Caki2 (cell line): ENCODE results near the gene ZNF850. TPM values are rescaled to one million over a fixed set of nuclear protein-coding genes. Genes with fewer than 3 reads are reported as not detected.
A peak's percentile ranks its signal among the peaks of the same experiment; 100 is the strongest.
"Not testable (repeated sequence)": the region's sequence is repeated elsewhere in the genome, so short reads cannot be mapped to it uniquely, and the experiment has no call there.

ENCODE experiments used
- DNase-seq: peaks from one replicate; pipeline ENCODE4 v3.0.0-alpha.2; 2015; ENCODE audit warnings: low read depth
- in situ Hi-C: cut with HindIII; loops from 2 replicates; pipeline ENCODE4 v1.10.0; 2016; ENCODE audit warnings: low sequenced_read_pairs, low pct_unique_long_range_greater_than_20kb, mixed read lengths
- total RNA-seq: library from RNA; depleted of rRNA; stranded (reverse); fragments of >200 nt; shearing (Covaris generic); gene quantifications from 2 replicates; pipeline ENCODE4 v1.2.3, GENCODE V29; 2014; ENCODE audit warnings: low replicate concordance; rRNA removed

Gene ZNF850
- total RNA-seq, result 14.2 and 22.3 TPM in 2 replicates

GRCh38 chr19:36772311-36773222 is at the start of gene ZNF850:
TSS of gene ZNF850 (minus strand) at chr19:36772807. CDS start at chr19:36762606, 10,201 bp downstream.
- in situ Hi-C loops, result no loop called here
- peak; percentile 97 for DNase-seq

DNA sequence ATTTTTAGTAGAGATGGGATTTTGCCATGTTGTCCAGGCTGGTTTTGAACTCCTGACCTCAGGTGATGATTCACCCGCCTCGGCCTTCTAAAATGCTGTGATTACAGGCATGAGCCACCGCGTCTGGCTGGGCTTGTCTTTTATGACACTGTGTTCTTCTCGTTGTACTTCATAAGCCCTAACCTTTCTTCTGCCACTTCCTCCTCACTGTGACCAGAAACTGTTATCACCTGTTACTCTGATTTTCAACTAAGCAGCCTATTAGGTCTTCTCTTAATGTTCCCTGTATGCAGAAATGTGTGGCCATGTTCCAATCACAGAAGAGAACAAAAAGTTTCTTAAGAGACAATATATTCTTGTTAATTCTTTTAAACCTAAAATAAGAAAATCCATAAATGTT is 49.2 kb upstream of the ZNF850 start:
- no peak for DNase-seq
- in situ Hi-C loops, result no loop called here

DNA sequence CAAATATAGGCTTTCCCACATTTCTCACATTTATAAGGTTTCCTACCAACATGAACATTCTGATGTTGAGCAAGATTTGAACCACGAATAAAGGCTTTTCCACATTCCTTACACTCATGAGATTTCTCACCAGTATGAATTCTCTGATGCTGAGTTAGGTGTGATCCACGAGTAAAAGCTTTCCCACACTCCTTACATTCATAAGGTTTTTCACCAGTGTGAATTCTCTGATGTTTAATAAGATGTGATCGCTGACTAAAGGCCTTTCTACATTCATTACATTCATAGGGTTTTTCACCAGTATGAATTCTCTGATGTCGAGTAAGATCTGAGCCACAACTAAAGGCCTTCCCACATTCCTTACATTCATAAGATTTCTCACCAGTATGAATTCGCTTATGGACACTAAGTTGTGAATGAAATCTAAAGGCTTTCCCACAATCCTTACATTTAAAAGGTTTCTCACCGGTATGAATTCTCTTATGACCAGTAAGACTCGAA is 46.6 kb upstream of the ZNF850 start:
- in situ Hi-C loops, result no loop called here
- DNase-seq, result peak; percentile 25

- DNase-seq, result no peak
- in situ Hi-C loops, result no loop called here
Observed at GRCh38 chr19:36807029-36807428, 34.4 kb upstream of the ZNF850 start.

- no peak for DNase-seq
- in situ Hi-C loops, result no loop called here
Observed at GRCh38 chr19:36805364-36805763, 32.8 kb upstream of the ZNF850 start.

DNA sequence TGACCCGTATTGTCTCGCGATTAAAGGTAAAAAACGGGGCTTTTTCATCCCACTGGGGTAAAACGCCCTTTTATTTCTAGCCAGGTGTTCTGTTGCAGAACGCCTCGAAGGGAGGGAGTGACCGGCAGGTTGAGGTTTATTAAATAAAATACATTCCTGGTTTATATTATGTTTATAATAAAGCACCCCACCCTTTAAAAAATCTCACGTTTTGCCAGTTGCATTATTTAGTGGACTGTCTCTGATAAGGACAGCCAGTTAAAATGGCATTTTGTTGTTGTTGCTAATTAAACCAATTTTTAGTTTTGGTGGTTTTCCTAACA is 25.1 kb upstream of the ZNF850 start:
- in situ Hi-C loops, result no loop called here

DNA sequence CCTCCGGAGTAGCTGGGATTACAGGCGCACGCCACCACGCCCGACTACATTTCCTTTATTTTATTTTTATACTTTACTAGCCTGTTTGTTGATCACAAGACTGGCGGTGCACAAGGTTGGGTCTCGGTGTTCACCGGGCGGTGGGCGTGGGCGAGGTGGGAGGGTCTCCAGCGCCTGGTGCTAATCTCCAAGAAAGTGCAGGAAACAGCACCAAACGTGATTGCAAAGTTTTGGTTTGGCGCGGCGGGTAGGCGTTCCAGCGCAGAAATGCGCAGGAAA is 24.0 kb upstream of the ZNF850 start:
- in situ Hi-C loops, result no loop called here
- DNase-seq, result no peak

More for the DNA sequence above, 25.1 kb upstream of the ZNF850 start:
- no peak for DNase-seq

GRCh38 chr19:36791420-36792141 is 19.0 kb upstream of the ZNF850 start:
- DNase-seq, in situ Hi-C loops: not testable (repeated sequence)

GRCh38 chr19:36775768-36776167 is 3.2 kb upstream of the ZNF850 start:
- no peak for DNase-seq
- in situ Hi-C loops, result no loop called here

GRCh38 chr19:36773223-36773579 is 594 bp upstream of the ZNF850 start:
- no peak for DNase-seq
- in situ Hi-C loops, result no loop called here

DNA sequence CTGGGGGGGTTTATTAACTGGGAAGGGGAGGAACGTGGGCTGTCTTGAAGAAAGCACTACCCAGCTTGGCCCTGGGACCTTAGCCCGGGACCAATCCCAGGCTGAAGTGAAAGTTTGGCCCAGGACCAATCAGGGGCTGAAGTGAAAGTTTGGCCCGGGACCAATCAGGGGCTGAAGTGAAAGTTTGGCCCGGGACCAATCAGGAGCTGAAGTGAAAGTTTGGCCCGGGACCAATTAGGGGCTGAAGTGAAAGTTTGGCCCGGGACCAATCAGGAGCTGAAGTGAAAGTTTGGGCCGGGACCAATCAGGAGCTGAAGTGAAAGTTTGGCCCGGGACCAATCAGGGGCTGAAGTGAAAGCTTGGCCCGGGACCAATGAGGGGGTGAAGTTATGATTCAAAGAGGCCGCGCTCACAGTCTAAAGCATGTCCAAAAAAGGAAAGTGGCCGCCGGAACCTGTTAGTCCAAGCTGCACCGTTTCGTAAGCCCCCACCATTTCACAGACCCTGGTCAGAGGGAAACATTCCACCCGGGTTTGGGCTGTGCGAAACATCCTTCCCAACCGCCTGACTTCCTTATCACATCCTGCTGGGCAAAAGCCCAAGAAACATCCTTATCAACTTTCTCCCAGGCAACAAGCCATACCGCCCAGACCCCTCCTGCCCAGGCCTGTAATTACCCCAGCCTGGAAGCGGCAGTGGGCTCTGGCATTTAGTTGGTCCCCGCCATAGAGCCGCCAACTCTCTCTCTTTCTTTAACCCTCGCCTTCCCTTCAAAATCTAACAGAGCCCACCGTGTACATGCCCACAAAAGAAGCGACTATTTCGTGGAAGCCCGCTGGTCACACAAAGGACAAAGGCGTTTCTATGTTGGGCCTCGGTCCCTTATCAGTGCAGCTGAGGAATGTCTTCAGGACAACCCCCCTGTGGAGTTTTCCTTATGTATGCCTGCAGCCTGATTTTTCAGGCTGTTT is 1.1 kb downstream of the ZNF850 start:
- peak; percentile 95 for DNase-seq
- in situ Hi-C loops, result no loop called here

GRCh38 chr19:36750066-36750691 is 22.4 kb downstream of the ZNF850 start:
- no peak for DNase-seq
- in situ Hi-C loops, result no loop called here

GRCh38 chr19:36749613-36750012 is 23.0 kb downstream of the ZNF850 start:
- DNase-seq, in situ Hi-C loops: not testable (repeated sequence)

DNA sequence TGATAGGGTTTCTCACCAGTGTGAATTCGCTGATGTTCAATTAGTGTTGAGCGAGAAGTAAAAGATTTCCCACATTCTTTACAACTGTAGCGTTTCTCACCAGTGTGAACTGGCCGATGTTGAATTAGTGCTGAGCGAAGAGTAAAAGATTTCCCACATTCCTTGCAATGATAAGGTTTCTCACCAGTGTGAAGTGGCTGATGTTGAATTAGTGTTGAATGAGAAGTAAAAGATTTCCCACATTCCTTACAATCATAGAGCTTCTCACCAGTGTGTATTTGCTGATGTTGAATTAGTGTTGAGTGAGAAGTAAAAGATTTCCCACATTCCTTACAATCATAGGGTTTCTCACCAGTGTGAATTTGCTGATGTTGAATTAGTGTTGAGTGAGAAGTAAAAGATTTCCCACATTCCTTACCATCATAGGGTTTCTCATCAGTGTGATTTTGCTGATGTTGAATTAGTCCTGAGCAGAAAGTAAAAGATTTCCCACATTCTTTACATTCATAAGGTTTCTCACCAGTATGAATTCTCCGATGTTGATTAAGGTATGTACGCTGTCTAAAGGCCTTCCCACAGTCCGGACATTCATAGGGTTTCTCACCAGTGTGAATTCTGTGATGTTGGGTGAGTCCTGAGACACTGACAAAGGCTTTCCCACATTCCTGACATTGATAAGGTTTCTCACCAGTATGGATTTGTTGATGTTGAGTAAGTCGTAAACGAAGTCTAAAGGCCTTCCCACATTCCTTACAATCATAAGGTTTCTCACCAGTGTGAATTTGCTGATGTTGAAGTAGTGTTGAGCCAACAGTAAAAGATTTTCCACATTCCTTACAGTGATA is 24.0 kb downstream of the ZNF850 start:
- in situ Hi-C loops, result no loop called here
- DNase-seq, result no peak

DNA sequence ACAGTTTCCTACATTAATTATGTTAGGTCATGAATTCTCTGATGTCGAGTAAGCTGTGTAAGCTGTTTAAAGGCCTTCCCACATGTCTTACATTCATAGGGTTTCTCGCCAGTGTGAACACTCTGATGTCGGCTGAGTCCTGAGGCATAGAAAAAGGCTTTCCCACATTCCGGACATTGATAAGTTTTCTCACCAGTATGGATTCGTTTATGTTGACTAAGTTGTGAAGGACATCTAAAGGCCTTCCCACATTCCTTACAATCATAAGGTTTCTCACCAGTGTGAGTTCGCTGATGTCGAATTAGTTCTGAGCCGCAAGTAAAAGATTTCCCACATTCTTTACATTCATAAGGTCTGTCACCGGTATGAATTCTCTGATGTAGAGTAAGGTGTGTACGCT is 24.9 kb downstream of the ZNF850 start:
- DNase-seq, result no peak
- in situ Hi-C loops, result no loop called here

- in situ Hi-C loops, result no loop called here
- DNase-seq, result no peak
Observed at GRCh38 chr19:36745870-36746269, 26.7 kb downstream of the ZNF850 start.

- in situ Hi-C loops, DNase-seq: not testable (repeated sequence)
Observed at GRCh38 chr19:36736166-36736565, 36.4 kb downstream of the ZNF850 start.
